GM18870 (cell line): ENCODE results near the gene UACA.
"Not testable (repeated sequence)": the region's sequence is repeated elsewhere in the genome, so short reads cannot be mapped to it uniquely, and the experiment has no call there.

ENCODE experiments used
- ATAC-seq: cut with Tn5 transposase; IDR thresholded peaks from one replicate; pipeline ENCODE4 v1.9.1; 2021; ENCODE audit warnings: moderate library complexity; ENCODE audit not compliant: unreplicated experiment

UACA gene

GRCh38 chr15:70629735-70630273, 133.6 kb downstream of the UACA start:
- ATAC-seq, result no peak

DNA sequence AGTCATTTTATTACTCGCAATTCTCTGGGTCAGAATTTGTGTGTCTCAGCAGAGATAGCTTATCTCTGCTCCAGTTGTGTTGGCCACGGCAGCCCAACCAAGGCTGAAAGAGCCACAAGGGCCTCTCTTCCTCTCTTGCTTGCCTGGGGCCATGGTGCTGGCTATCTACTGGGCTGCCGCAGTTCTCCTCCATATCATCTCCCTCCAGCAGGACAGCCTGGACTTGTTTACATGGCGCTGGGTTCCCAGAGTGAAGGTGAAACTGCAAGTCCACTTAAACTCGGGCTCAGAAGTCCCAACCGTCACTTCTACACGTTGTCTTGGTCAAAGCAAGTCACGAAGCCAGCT, 134.8 kb downstream of the UACA start:
- ATAC-seq, result no peak

DNA sequence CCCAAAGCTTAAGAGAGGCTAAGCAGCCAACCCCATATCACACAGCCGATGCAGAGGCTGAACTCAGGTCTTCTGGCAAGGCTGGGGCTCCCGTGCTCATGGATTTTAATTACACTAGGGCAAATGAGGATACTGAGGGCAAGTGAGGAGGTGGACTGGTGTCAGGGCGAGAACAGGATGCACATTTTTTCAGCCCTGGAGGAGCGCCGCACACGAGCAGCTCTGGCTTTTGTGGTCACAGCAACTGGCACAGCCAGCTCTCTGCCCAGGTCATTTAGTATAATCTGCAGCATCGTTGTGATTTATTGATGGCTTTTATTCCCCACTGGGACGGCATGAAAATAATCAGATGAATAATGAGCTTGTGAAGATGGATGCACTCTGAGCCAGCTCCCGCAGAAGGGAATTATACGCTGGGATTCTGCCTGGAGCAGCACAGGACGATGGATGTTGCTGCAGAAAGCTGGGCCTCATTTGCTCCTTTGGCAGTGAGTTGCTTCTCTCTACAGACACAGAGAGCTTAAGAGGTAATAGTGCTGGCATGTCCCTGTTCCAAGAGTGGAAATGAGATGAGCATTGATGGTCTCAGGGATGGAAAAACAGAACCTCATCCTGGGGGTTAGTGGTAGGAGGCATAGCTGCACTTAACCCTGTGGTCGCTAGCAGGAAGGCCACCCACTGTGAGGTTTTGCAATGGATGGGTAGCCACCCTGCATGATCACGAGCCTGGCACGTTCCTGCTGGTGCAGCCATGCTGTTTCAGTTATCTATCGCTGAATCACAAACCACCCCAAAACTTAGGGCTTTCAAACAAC, 135.4 kb downstream of the UACA start:
- ATAC-seq, result no peak

DNA sequence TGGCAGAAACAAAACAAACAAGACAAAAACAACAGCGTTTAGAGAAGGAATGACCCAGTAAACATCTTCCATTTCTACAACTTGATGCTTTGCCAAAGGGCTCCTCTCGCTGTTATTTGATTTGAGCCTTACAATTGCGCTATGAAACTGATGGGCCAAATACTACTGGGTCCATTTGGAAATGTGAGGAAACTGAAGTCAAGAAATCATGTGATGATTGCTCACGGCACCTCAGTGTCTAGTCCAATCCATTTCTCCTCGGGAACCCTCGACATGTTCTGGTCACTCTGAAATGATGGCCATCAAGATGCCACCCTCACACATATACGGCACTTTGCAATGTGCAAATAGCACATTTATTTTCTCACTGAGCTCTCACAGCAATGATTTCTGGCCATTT, 136.0 kb downstream of the UACA start:
- ATAC-seq, result no peak

DNA sequence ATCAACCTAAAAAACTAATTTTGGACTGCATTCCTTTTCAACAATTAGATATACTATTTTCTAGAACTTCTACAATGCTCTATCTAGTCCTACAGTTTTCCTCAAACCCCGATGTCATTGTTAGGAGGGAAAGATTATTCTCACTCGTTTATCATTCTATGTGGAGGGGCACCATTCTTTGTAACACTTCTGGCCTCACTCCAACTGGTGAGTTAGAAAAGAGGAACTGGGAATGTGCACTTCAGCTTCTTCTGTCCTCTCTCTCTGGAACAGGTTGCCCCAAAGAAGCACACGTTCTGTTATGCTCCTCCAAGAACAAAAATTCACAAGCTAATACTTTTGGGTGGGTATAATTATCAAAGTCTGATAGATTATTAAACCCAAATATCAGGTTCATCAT, 137.9 kb downstream of the UACA start:
- no peak for ATAC-seq

GRCh38 chr15:70625011-70625410, 138.3 kb downstream of the UACA start:
- no peak for ATAC-seq

DNA sequence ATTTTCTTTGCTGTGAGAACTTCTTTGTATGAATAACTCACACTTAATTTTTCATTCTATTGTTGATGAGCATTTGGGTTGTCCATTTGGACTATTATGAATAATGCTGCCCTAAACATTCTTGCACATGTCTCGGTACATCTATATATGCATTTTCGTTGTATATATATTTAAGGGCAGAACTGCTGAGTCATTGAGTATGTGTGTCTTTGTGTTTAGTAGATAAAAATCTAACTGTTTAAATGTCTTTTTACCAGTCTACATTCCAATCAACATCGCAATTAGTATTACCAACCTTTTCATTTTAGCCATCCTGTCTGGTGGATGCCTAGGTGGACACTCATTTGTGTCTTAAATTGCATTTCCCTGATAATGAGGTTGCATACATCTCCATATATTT, 144.4 kb downstream of the UACA start:
- no peak for ATAC-seq

- no peak for ATAC-seq
These were observed 145.5 kb downstream of the UACA start for GRCh38 chr15:70617911-70618287.

DNA sequence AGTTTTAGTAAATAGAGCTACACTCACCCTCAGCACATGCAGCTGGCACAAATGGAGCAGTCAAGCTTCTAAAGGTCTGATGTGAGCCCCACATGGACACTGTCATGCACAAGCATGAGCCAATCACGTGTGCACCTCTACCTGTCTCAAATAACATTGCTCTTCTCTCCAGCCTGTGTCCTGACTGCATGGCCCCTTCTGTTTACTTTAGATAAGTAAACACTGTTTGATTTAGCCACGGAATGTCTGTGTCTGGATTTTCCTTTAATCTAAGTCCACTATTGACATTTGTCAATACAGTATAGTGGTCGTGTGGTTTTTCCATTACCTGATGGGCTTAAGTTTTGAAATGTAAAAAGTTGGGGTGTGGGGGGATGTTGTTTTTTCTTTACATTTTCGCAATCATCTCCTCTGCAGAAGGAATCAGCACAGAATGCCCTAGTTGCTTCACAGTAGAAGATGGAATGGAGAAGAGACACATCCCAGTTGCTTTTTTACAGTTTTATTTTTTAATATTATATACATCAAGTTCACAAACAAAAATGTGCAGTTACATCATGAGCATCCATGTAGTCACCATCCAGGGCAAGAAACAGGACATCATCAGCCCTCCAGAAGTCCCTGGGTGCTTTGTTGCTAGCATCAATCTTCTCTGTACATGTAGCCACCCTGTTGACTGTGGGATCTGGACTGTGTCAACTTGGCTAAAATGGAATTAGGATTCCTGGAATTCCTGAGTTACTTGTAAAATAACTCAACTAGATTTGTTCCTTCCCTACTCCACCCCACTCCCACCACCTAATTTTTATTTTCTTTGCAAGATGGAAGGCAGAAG, 146.1 kb downstream of the UACA start:
- ATAC-seq, result no peak

- ATAC-seq, result not testable (repeated sequence)
These were observed 147.0 kb downstream of the UACA start for GRCh38 chr15:70616311-70616756.

DNA sequence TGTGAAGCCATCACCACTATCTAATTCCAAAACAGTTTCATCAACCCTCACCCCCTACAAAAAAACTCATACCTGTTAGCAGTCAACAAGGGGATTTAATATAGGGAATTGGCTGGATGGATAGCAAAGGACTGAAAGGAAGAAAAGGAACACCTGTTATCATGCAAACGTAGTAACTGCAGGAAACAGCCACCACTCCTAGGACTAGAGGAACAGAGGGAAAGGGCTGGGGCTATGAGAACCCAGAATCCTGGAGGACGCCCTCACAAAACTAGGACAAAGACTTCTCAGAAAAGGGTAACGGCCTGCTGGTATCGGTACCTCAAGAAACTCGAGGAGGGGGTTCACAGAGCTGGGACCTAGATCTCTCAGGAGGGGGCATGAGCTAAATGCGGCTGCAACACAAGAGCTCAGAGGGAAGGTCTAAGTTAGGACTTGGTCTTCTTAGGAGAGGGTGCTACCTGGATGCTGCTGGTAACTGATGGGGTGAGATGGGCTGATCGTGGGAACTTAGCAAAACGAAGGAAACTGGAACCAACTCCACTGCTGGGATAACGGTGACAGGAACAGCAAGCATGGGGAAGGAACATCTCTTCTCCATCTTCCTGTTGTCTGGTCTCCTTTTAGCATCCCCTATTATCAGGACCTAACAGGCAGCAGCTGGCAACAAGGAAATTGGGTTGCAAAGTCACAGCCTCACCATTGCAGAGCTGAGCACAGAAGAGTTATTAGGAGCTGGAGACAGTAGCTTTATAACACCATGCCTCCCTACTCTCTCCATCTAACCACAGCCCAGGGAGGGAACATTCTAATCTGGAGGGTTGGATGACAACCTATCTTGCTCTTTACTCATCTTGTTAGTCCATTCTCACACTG, 147.7 kb downstream of the UACA start:
- ATAC-seq, result no peak

DNA sequence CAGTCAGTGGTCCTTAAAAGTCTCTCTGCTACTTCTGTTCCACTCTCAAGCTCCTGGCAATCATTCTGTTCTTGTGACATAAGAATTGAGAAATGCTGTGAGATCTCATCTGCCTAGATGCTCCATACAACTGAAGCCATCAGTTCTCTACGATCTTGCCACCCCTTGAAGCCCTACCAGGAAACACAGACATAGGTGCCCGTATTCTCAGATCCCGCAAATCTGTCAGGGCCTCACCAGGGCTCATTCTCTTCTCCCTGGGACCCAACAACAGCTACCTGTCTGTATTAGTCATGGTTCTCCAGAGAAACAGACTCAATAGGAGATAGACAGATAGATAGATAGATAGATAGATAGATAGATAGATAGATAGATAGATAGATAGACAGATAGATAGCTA, 149.1 kb downstream of the UACA start:
- no peak for ATAC-seq

GRCh38 chr15:70613271-70613670, 150.1 kb downstream of the UACA start:
- ATAC-seq, result no peak

DNA sequence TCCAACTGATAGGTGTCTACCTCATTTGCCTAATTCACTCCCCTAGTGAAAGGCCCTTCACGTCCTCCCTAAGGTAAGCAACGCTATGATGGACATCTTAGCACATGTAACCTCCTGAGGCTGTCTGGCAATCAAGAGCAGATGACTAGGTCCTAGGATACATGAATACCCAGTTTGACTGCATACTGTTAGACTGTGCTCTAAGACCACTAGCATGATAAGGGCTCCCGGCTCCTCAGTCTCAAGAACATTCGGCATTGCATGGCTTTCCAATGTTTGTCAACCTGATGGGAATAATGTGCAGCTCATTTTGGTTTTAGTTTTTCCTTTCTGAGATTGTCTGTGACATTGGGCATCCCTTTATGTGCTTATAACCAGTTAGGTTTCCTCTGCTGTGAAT, 152.1 kb downstream of the UACA start:
- no peak for ATAC-seq

DNA sequence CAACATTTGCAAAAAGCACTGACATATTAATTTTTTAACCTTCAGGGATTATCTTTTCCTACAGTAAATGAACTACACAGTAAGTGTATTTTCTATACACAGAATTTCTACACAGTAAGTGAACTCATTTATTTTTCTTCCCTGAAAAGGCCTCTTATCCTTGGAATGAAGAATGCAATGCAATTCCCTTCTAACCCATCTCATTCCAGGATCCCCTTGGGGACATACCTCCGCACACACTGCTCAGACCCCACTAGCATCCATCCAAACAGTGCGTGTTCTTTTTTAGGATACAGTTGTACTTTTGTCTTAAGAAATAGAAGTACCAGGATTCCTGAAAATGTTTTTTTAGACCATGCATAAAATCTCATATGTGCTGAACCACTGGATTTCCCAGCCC, 152.8 kb downstream of the UACA start:
- ATAC-seq, result no peak

GRCh38 chr15:70609889-70610288, 153.5 kb downstream of the UACA start:
- ATAC-seq, result no peak

DNA sequence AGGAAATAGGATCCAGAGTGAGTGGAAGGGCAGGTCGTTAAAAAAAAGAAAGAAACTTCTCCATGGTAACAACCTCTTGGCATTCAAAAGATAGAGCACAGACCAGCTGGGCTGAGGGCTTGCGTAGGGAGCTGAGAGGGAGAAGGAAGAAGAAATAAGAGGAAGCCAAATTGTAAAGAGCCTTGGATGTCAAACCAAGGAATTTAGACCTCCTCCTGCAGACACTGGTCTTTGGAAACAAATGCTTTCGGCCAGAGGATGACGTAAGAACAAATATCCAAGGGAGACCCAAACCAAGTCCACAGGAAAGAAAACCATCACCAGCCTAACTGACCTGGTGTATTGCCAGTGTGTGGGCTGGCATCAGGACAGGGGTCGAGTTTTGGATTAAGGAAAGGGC, 155.2 kb downstream of the UACA start:
- ATAC-seq, result no peak

- ATAC-seq, result no peak
These were observed 157.6 kb downstream of the UACA start for GRCh38 chr15:70605606-70606410.

DNA sequence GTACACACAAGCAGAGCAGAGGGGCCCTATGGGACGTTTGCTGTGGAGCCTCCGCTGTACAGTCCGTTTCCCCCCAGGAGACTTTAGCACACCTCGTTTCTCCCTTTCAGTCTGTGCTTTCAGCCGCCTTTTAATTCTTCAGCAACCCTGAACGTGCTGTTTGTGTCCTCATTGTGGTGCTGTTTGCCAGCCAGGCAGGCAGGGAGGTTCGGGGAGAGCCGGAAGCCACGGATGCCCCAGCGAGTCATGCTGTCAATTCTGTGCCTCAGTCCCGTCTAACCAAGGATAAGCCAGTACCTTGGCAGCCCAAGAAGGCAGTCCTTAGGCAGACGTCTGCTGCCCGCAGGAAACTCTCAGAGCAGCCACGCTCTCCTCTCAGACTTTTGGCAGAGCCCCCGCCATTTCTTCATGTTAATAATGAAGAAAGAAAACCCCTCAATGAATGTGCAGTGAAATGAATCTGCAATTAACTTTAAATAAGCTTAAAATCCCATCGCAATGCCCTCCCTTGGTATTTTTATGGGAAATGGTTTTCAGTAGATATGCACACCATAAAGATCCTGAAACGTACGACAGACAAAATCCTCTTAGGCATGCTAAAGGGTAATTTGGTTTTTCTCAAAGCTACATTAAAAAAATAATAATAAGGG, 158.6 kb downstream of the UACA start:
- no peak for ATAC-seq
